Peyer's patch (tissue), 4 donors: ENCODE measurements around the gene PRDM12. TPM values are rescaled to one million over a fixed set of nuclear protein-coding genes. Genes with fewer than 3 reads are reported as not detected.

Experiments used
- DNase-seq, 3 donors: peaks; one replicate each; pipeline ENCODE4 v3.0.0-alpha.2; 2017 to 2019
- H3K27ac ChIP-seq, 4 donors: fragments of 200-600 bp; sonication (generic); one replicate each; pipeline ENCODE4 v1.5.1; 2016 to 2019
- H3K27me3 ChIP-seq, 2 donors: fragments of 200-600 bp; sonication (generic); one replicate each; pipeline ENCODE4 v1.5.1; 2019
- H3K36me3 ChIP-seq, 3 donors: fragments of 200-600 bp; sonication (generic); one replicate each; pipeline ENCODE4 v1.5.1; 2016 to 2019
- H3K4me1 ChIP-seq, 4 donors: fragments of 200-600 bp; sonication (generic); one replicate each; pipeline ENCODE4 v1.5.1; 2016 to 2019
- H3K4me3 ChIP-seq, 4 donors: fragments of 200-600 bp; sonication (generic); 1 replicate in 3 of 4; 2 replicates in 1 of 4; pipeline ENCODE4 v1.5.1; 2016 to 2019; ENCODE audit warnings: mild to moderate bottlenecking in 1 of 4
- H3K9me3 ChIP-seq, 4 donors: fragments of 200-600 bp; sonication (generic); one replicate each; pipeline ENCODE4 v1.5.1; 2016 to 2019; ENCODE audit warnings: mild to moderate bottlenecking in 1 of 4
- CTCF ChIP-seq, 6 experiments: fragments of 450-650 bp in 4 of 6; fragments of 200-600 bp in 2 of 6; sonication (generic) in 1 of 6; IDR thresholded peaks; one replicate each; pipeline ENCODE4 v1.5.1; 2017 to 2019; ENCODE audit warnings: antibody characterized with exemption in 6 of 6, mild to moderate bottlenecking in 3 of 6, moderate library complexity in 1 of 6
- POLR2A ChIP-seq, 2 donors: fragments of 450-650 bp; IDR thresholded peaks; one replicate each; pipeline ENCODE4 v1.5.1; 2017; ENCODE audit warnings: antibody characterized with exemption in 2 of 2, mild to moderate bottlenecking in 2 of 2, moderate library complexity in 2 of 2
- total RNA-seq, 4 donors: library from RNA; depleted of rRNA; stranded (reverse); fragments of >200 nt; gene quantifications; one replicate each; pipeline ENCODE4 v1.1.0, GENCODE V29; 2016

The PRDM12 gene
- total RNA-seq, 4 donors from 2014 or later: 1.8 TPM; not detected in 3

GRCh38 chr9:130707225-130707976 lies 43.0 kb downstream of the PRDM12 start:
- H3K27ac ChIP-seq: no peak overlapping the region
- no peaks in the 10 kb centered on the region for H3K4me1 ChIP-seq
- peaks cover 0 to 20% (median 0%) of the 10 kb centered on the region in 3 donors for H3K36me3 ChIP-seq
- H3K4me3 ChIP-seq: no peak overlapping the region
- peak; percentile 63 to 90 (median 68) for DNase-seq
- H3K9me3 ChIP-seq: no peaks in the 10 kb centered on the region
- no peak for TF ChIP-seq POLR2A (IDR thresholded peaks at IDR 0.05)
- TF ChIP-seq CTCF (IDR thresholded peaks at IDR 0.05): peak; percentile 57 to 84 (median 79)
- no peaks in the 10 kb centered on the region for H3K27me3 ChIP-seq

- H3K27me3 ChIP-seq: no peaks in the 10 kb centered on the region
- no peak overlapping the region for H3K27ac ChIP-seq
- peaks cover 0 to 16% (median 3%) of the 10 kb centered on the region in 4 donors for H3K4me1 ChIP-seq
- no peak overlapping the region for H3K4me3 ChIP-seq
- no peak for TF ChIP-seq CTCF (IDR thresholded peaks at IDR 0.05)
- no peak for TF ChIP-seq POLR2A (IDR thresholded peaks at IDR 0.05)
- peak in 1 of 3 donors; percentile 33 for DNase-seq
- H3K36me3 ChIP-seq: no peaks in the 10 kb centered on the region
- no peaks in the 10 kb centered on the region for H3K9me3 ChIP-seq
These were observed 46.5 kb downstream of the PRDM12 start for GRCh38 chr9:130710822-130711352.

- peak in 1 of 3 donors; percentile 25 for DNase-seq
- no peak overlapping the region for H3K27ac ChIP-seq
- H3K9me3 ChIP-seq: no peaks in the 10 kb centered on the region
- TF ChIP-seq CTCF (IDR thresholded peaks at IDR 0.05): no peak
- TF ChIP-seq POLR2A (IDR thresholded peaks at IDR 0.05): no peak
- no peaks in the 10 kb centered on the region for H3K27me3 ChIP-seq
- H3K4me3 ChIP-seq: no peak overlapping the region
- peaks cover 0 to 21% (median 3%) of the 10 kb centered on the region in 4 donors for H3K4me1 ChIP-seq
- H3K36me3 ChIP-seq: no peaks in the 10 kb centered on the region
These were observed 47.1 kb downstream of the PRDM12 start for GRCh38 chr9:130711469-130711868.

- Histone ChIP-seq H3K9me3 (no peaks in the 10 kb centered on the region), H3K4me1 (peaks cover 0 to 32% (median 3%) of the 10 kb centered on the region in 4 donors), H3K27ac (peak overlapping the region; percentile 94 to 98 (median 96)), H3K27me3 (no peaks in the 10 kb centered on the region), H3K36me3 (no peaks in the 10 kb centered on the region), H3K4me3 (peak overlapping the region; percentile 88 to 97 (median 92))
- TF ChIP-seq CTCF (IDR thresholded peaks at IDR 0.05) (no peak), POLR2A (IDR thresholded peaks at IDR 0.05) (peak; percentile 60 to 86)
- DNase-seq: peak; percentile 97 to 99 (median 97)
These were observed 48.3 kb downstream of the PRDM12 start for GRCh38 chr9:130712564-130713285.

- no peaks in the 10 kb centered on the region for H3K27me3 ChIP-seq
- H3K9me3 ChIP-seq: no peaks in the 10 kb centered on the region
- H3K4me1 ChIP-seq: peaks cover 0 to 34% (median 3%) of the 10 kb centered on the region in 4 donors
- H3K4me3 ChIP-seq: peak overlapping the region; percentile 88 to 97 (median 92)
- peak in 1 of 3 donors; percentile 28 for DNase-seq
- H3K27ac ChIP-seq: peak overlapping the region; percentile 94 to 98 (median 96)
- TF ChIP-seq CTCF (IDR thresholded peaks at IDR 0.05): no peak
- H3K36me3 ChIP-seq: no peaks in the 10 kb centered on the region
These were observed 49.0 kb downstream of the PRDM12 start for GRCh38 chr9:130713286-130713960.
